Measurements from ENCODE around the gene DOK6.

DNA sequence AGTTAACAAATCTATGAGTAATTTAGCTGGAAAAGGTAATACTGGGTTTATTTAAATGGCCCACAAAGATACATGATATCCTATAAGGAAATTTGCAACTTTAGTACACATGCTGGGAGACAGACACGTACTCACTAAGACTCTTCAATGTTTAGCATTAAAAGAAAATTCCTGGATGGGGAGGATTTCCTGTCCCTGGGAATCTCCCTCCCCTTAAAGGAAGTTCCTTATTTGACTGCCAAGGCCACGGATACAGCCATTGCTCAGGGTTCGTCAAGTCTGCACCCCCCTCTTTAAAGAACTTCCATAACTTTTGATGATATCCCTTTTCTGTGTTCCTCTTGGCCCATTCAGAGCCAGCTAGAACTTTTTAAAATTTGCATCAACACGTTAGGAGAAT is 279.4 kb downstream of the DOK6 start:
- TF ChIP-seq POLR2AphosphoS2 (IDR thresholded peaks at IDR 0.05; ENCODE audit: low read depth, low read length) = no peak
- TF ChIP-seq POU2F2 (IDR thresholded peaks at IDR 0.05; ENCODE audit: borderline replicate concordance, low read depth, low read length) = no peak
- TF ChIP-seq, protein P1, sequence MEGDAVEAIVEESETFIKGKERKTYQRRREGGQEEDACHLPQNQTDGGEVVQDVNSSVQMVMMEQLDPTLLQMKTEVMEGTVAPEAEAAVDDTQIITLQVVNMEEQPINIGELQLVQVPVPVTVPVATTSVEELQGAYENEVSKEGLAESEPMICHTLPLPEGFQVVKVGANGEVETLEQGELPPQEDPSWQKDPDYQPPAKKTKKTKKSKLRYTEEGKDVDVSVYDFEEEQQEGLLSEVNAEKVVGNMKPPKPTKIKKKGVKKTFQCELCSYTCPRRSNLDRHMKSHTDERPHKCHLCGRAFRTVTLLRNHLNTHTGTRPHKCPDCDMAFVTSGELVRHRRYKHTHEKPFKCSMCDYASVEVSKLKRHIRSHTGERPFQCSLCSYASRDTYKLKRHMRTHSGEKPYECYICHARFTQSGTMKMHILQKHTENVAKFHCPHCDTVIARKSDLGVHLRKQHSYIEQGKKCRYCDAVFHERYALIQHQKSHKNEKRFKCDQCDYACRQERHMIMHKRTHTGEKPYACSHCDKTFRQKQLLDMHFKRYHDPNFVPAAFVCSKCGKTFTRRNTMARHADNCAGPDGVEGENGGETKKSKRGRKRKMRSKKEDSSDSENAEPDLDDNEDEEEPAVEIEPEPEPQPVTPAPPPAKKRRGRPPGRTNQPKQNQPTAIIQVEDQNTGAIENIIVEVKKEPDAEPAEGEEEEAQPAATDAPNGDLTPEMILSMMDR (IDR thresholded peaks at IDR 0.05 in 2 of 3, conservative IDR thresholded peaks at IDR 0.05 in 1 of 3; ENCODE audit: control insufficient read depth in 2 of 3, extremely low read depth in 1 of 3, insufficient read depth in 1 of 3, low read depth in 3 of 3, low read length in 3 of 3) = no peak
- no peak for TF ChIP-seq CEBPB (IDR thresholded peaks at IDR 0.05; ENCODE audit: borderline replicate concordance in 1 of 2, low read depth in 2 of 2, low read length in 2 of 2)
- TF ChIP-seq EZH2 (IDR thresholded peaks at IDR 0.05; ENCODE audit: borderline replicate concordance, control insufficient read depth, low read depth, low read length) = no peak
- no peak for TF ChIP-seq RAD21 (IDR thresholded peaks at IDR 0.05; ENCODE audit: insufficient read depth, low read depth, low read length)
